Fibroblast of villous mesenchyme (primary cell): ENCODE data around the gene SLC30A3. TPM values are rescaled to one million over a fixed set of nuclear protein-coding genes. Genes with fewer than 3 reads are reported as not detected.
"Not testable (repeated sequence)": the region's sequence is repeated elsewhere in the genome, so short reads cannot be mapped to it uniquely, and the experiment has no call there.

Source experiments
- DNase-seq: peaks from one replicate; pipeline ENCODE4 v3.0.0-alpha.2; 2010; ENCODE audit warnings: low read depth
- H3K4me3 ChIP-seq: 2 replicates; pipeline ENCODE4 v1.5.1; 2011; ENCODE audit warnings: low read depth, mild to moderate bottlenecking, low read length
- CTCF ChIP-seq: IDR thresholded peaks from 2 replicates; pipeline ENCODE4 v1.5.1; 2012; ENCODE audit warnings: low read depth, mild to moderate bottlenecking, low read length; ENCODE audit not compliant: insufficient read depth
- total RNA-seq: library from RNA; depleted of rRNA; stranded (reverse); fragments of >200 nt; gene quantifications from 2 replicates; pipeline ENCODE4 v1.2.3, GENCODE V29; 2012

SLC30A3 gene
- total RNA-seq, 1 donor: not detected

GRCh38 chr2:27306573-27307286 lies 43.9 kb upstream of the SLC30A3 start:
- H3K4me3 ChIP-seq: no peak overlapping the region
- no peak for DNase-seq
- no peak for TF ChIP-seq CTCF

DNA sequence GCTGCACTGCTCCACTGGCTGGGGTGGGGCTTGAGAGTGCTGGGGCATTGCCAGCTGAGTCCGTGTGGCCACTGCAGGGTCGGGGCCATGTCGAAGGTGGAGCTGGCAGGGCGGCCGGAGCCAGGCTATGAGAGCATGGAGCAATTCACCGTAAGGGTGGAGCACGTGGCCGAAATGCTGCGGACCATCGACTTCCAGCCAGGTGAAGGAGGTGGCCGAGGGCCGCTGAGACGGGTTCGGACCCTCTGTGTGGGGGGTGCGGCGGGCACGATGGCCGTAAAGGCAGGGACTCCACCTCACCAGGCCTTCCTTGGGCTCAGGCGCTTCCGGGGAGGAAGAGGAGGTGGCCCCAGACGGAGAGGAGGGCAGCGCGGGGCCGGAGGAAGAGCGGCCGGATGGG lies 43.3 kb upstream of the SLC30A3 start:
- no peak for DNase-seq
- no peak for TF ChIP-seq CTCF
- no peak overlapping the region for H3K4me3 ChIP-seq

- no peak for DNase-seq
- no peak for TF ChIP-seq CTCF
- no peak overlapping the region for H3K4me3 ChIP-seq
Measured at GRCh38 chr2:27305516-27305915, 42.7 kb upstream of the SLC30A3 start.

DNA sequence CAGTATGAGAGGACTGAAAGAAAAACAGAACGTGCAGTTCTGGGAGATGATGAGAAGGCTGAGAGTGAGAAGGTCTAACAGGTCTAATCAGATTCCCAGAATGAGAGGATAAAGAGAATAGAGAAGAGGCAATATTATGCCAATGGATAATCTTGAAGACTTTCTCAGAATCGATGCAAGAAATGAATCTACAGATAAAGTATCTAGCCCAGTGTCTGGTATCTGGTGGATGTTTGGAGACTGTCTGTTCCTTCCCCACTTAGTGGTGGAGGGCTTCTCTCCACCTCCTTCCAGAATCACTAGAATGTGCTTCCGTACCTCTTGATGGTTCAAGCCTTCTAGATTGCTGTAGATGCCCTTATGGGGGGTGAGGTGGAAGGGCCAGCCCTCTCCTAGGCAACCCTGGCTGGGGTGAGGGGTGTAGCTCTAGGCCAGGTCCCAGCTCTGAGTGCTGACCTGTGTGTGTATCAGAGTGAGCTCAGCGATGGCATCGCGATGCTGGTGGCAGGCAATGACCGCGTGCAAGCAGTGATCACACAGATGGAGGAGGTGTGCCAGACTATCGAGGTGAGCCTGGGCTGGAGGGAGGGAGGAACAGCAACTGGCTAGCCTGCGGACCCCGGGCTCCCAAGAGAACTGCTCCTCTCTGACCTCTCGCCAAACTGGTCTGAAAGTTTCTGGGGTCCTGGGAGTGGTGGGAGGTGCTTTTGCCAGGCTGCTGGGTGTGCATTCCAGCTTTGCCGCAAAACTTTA lies 41.8 kb upstream of the SLC30A3 start:
- no peak for TF ChIP-seq CTCF
- no peak overlapping the region for H3K4me3 ChIP-seq

GRCh38 chr2:27303093-27304025 lies 40.5 kb upstream of the SLC30A3 start:
- H3K4me3 ChIP-seq: peak overlapping the region; percentile 36
- TF ChIP-seq CTCF: peak; percentile 81
- DNase-seq: peak; percentile 82

More for the DNA sequence above, 41.8 kb upstream of the SLC30A3 start:
- DNase-seq: no peak

- DNase-seq, H3K4me3 ChIP-seq: not testable (repeated sequence)
Measured at GRCh38 chr2:27300606-27301005, 37.8 kb upstream of the SLC30A3 start.
